ENCODE results near the gene PPDPF.

Gene PPDPF

GRCh38 chr20:63483834-63484233 lies 36.7 kb upstream of the PPDPF start:
- no peak for DNase-seq (ENCODE audit: low read depth)
- H3K4me3 ChIP-seq (ENCODE audit: low read length): no peak overlapping the region
- no peak for TF ChIP-seq CTCF (IDR thresholded peaks at IDR 0.05; ENCODE audit: insufficient read depth, low read depth, low read length, missing control alignments)

- TF ChIP-seq CTCF (IDR thresholded peaks at IDR 0.05; ENCODE audit: insufficient read depth, low read depth, low read length, missing control alignments): no peak
- no peak overlapping the region for H3K4me3 ChIP-seq (ENCODE audit: low read length)
- no peak for DNase-seq (ENCODE audit: low read depth)
These were observed 36.3 kb upstream of the PPDPF start for GRCh38 chr20:63484236-63484635.

GRCh38 chr20:63484651-63485403 lies 35.7 kb upstream of the PPDPF start:
- no peak for DNase-seq (ENCODE audit: low read depth)
- no peak for TF ChIP-seq CTCF (IDR thresholded peaks at IDR 0.05; ENCODE audit: insufficient read depth, low read depth, low read length, missing control alignments)

GRCh38 chr20:63486300-63486855 lies 34.2 kb upstream of the PPDPF start:
- no peak for DNase-seq (ENCODE audit: low read depth)
- no peak overlapping the region for H3K4me3 ChIP-seq (ENCODE audit: low read length)
- no peak for TF ChIP-seq CTCF (IDR thresholded peaks at IDR 0.05; ENCODE audit: insufficient read depth, low read depth, low read length, missing control alignments)

More at GRCh38 chr20:63484651-63485403, 35.7 kb upstream of the PPDPF start:
- H3K4me3 ChIP-seq (ENCODE audit: low read length): no peak overlapping the region

GRCh38 chr20:63487116-63487764 lies 33.3 kb upstream of the PPDPF start:
- TF ChIP-seq CTCF (IDR thresholded peaks at IDR 0.05; ENCODE audit: insufficient read depth, low read depth, low read length, missing control alignments): no peak
- DNase-seq (ENCODE audit: low read depth): no peak
- H3K4me3 ChIP-seq (ENCODE audit: low read length): no peak overlapping the region

- DNase-seq (ENCODE audit: low read depth): no peak
- no peak for TF ChIP-seq CTCF (IDR thresholded peaks at IDR 0.05; ENCODE audit: insufficient read depth, low read depth, low read length, missing control alignments)
- no peak overlapping the region for H3K4me3 ChIP-seq (ENCODE audit: low read length)
These were observed 32.8 kb upstream of the PPDPF start for GRCh38 chr20:63487781-63488241.

All from epithelial cell of esophagus (primary cell).